Liver (tissue), 9 donors: ENCODE results near the gene SMYD4. TPM values are rescaled to one million over a fixed set of nuclear protein-coding genes. Genes with fewer than 3 reads are reported as not detected.

Experiments
- DNase-seq: peaks from one replicate; pipeline ENCODE4 v3.0.0-alpha.2; 2017; ENCODE audit warnings: low spot score
- H3K27ac ChIP-seq, 2 donors: one replicate each; pipeline ENCODE4 v1.7.0; 2013; ENCODE audit warnings: inconsistent platforms in 2 of 2, low read length in 2 of 2, control low read depth in 1 of 2, low read depth in 1 of 2, mild to moderate bottlenecking in 1 of 2
- H3K27me3 ChIP-seq, 4 donors: one replicate each; pipeline versions ENCODE4 v1.6.1 to v1.7.0; 2013; ENCODE audit warnings: low read length in 3 of 4, inconsistent platforms in 1 of 4, mild to moderate bottlenecking in 1 of 4, moderate library complexity in 1 of 4; ENCODE audit not compliant: control insufficient read depth in 4 of 4, insufficient read depth in 4 of 4
- H3K36me3 ChIP-seq, 4 donors: one replicate each; pipeline versions ENCODE4 v1.6.1 to v1.7.0; 2013; ENCODE audit warnings: low read length in 3 of 4, mild to moderate bottlenecking in 3 of 4, low read depth in 1 of 4, moderate library complexity in 1 of 4; ENCODE audit not compliant: control insufficient read depth in 4 of 4, insufficient read depth in 3 of 4
- H3K4me1 ChIP-seq, 4 donors: one replicate each; pipeline versions ENCODE4 v1.6.1 to v1.7.0; 2013; ENCODE audit warnings: low read length in 3 of 4, mild to moderate bottlenecking in 3 of 4, moderate library complexity in 1 of 4; ENCODE audit not compliant: control insufficient read depth in 4 of 4, insufficient read depth in 4 of 4
- H3K4me3 ChIP-seq, 3 donors: one replicate each; pipeline versions ENCODE4 v1.6.1 to v1.7.0; 2013; ENCODE audit warnings: low read length in 3 of 3, control low read depth in 1 of 3, low read depth in 1 of 3, mild to moderate bottlenecking in 1 of 3
- H3K9ac ChIP-seq, 2 donors: one replicate each; pipeline ENCODE4 v1.7.0; 2013; ENCODE audit warnings: low read length in 2 of 2, mild to moderate bottlenecking in 2 of 2, moderate library complexity in 2 of 2, control low read depth in 1 of 2, low read depth in 1 of 2
- H3K9me3 ChIP-seq, 4 donors: one replicate each; pipeline versions ENCODE4 v1.6.1 to v1.7.0; 2013; ENCODE audit warnings: low read length in 3 of 4; ENCODE audit not compliant: control insufficient read depth in 4 of 4
- CTCF ChIP-seq: fragments of 150-350 bp; IDR thresholded peaks from 2 replicates; pipeline ENCODE4 v1.5.1; 2017; ENCODE audit warnings: improper control_type of control experiment, low read depth, low read length; ENCODE audit not compliant: missing input control
- EGR1 ChIP-seq, 2 donors: IDR thresholded peaks; 2 replicates each; pipeline ENCODE4 v1.6.1; 2016 to 2018; ENCODE audit warnings: antibody characterized with exemption in 2 of 2, low read depth in 2 of 2
- FOXA1 ChIP-seq: IDR thresholded peaks from 2 replicates; pipeline ENCODE4 v1.6.1; 2016; ENCODE audit warnings: antibody characterized with exemption
- FOXA2 ChIP-seq: IDR thresholded peaks from 2 replicates; pipeline ENCODE4 v1.6.1; 2016; ENCODE audit warnings: antibody characterized with exemption
- GABPA ChIP-seq, 2 donors: IDR thresholded peaks in 1 of 2; conservative IDR thresholded peaks in 1 of 2; 2 replicates each; pipeline ENCODE4 v1.6.1; 2016; ENCODE audit warnings: antibody characterized with exemption in 2 of 2, mild to moderate bottlenecking in 1 of 2, moderate library complexity in 1 of 2
- HNF4A ChIP-seq, 2 donors: conservative IDR thresholded peaks; 2 replicates each; pipeline ENCODE4 v1.6.1; 2016; ENCODE audit warnings: antibody characterized with exemption in 2 of 2, mild to moderate bottlenecking in 2 of 2
- HNF4G ChIP-seq: IDR thresholded peaks from 2 replicates; pipeline ENCODE4 v1.6.1; 2016; ENCODE audit warnings: antibody characterized with exemption
- NR2F2 ChIP-seq: IDR thresholded peaks from 2 replicates; pipeline ENCODE4 v1.6.1; 2016; ENCODE audit warnings: antibody characterized with exemption
- RAD21 ChIP-seq, 2 donors: IDR thresholded peaks; 2 replicates each; pipeline ENCODE4 v1.6.1; 2016; ENCODE audit warnings: antibody characterized with exemption in 2 of 2, mild to moderate bottlenecking in 2 of 2
- RXRA ChIP-seq, 2 donors: IDR thresholded peaks; 2 replicates each; pipeline ENCODE4 v1.6.1; 2017 to 2018; ENCODE audit warnings: antibody characterized with exemption in 2 of 2, mild to moderate bottlenecking in 1 of 2
- SP1 ChIP-seq: IDR thresholded peaks from 2 replicates; pipeline ENCODE4 v1.6.1; 2018; ENCODE audit warnings: antibody characterized with exemption, mild to moderate bottlenecking
- TAF1 ChIP-seq: conservative IDR thresholded peaks from 2 replicates; pipeline ENCODE4 v1.6.1; 2016; ENCODE audit warnings: antibody characterized with exemption, mild to moderate bottlenecking
- YY1 ChIP-seq: IDR thresholded peaks from 2 replicates; pipeline ENCODE4 v1.6.1; 2016; ENCODE audit warnings: antibody characterized with exemption, mild to moderate bottlenecking
- WGBS: extraction: QIAGEN DNeasy Blood & Tissue Kit; methylation state at CpG from one replicate; pipeline ENCODE4 v1.1.7; 2013; 5-methylcytosine and 5-hydroxymethylcytosine counted together
- polyA plus RNA-seq, 2 donors: library from polyadenylated mRNA; stranded (reverse) in 1 of 2; unstranded in 1 of 2; fragments of 200-250 nt in 1 of 2; fragments of >200 nt in 1 of 2; fragmentation: Nextera tagmentation in 1 of 2; extraction: Ambion mirVana in 1 of 2; gene quantifications; one replicate each; pipeline versions ENCODE4 v1.2.1 to v1.2.3, GENCODE V29; 2013 to 2015
- total RNA-seq, 2 donors: library from RNA; depleted of rRNA; stranded (reverse); fragments of >200 nt; gene quantifications; one replicate each; pipeline ENCODE4 v1.2.3, GENCODE V29; 2014
- TF ChIP-seq, protein P1 (sequence below): IDR thresholded peaks from 2 replicates; pipeline ENCODE4 v1.6.1; 2016; ENCODE audit warnings: antibody characterized with exemption, mild to moderate bottlenecking
- TF ChIP-seq, protein P2 (sequence below): IDR thresholded peaks from 2 replicates; pipeline ENCODE4 v1.6.1; 2016; ENCODE audit warnings: antibody characterized with exemption
- TF ChIP-seq, protein P3 (sequence below): IDR thresholded peaks from 2 replicates; pipeline ENCODE4 v1.6.1; 2016; ENCODE audit warnings: antibody characterized with exemption
- donor health status: healthy.
- donor health status: healthy.
- donor health status: healthy.
- donor health status: healthy.
- donor health status: healthy.

Gene SMYD4
- total and polyA plus RNA-seq, 4 donors, result 2.2 to 9.5 (median 5.2) TPM

GRCh38 chr17:1779571-1780131, 50.1 kb downstream of the SMYD4 start:
- no peaks in the 10 kb centered on the region for H3K27me3 ChIP-seq
- H3K27ac ChIP-seq, result peak overlapping the region; percentile 34 to 56
- peaks cover 0 to 16% (median 9%) of the 10 kb centered on the region in 4 donors for H3K4me1 ChIP-seq
- H3K36me3 ChIP-seq, result peaks cover 8 to 41% (median 28%) of the 10 kb centered on the region in 4 donors
- DNase-seq, result no peak
- TF ChIP-seq, protein P1, sequence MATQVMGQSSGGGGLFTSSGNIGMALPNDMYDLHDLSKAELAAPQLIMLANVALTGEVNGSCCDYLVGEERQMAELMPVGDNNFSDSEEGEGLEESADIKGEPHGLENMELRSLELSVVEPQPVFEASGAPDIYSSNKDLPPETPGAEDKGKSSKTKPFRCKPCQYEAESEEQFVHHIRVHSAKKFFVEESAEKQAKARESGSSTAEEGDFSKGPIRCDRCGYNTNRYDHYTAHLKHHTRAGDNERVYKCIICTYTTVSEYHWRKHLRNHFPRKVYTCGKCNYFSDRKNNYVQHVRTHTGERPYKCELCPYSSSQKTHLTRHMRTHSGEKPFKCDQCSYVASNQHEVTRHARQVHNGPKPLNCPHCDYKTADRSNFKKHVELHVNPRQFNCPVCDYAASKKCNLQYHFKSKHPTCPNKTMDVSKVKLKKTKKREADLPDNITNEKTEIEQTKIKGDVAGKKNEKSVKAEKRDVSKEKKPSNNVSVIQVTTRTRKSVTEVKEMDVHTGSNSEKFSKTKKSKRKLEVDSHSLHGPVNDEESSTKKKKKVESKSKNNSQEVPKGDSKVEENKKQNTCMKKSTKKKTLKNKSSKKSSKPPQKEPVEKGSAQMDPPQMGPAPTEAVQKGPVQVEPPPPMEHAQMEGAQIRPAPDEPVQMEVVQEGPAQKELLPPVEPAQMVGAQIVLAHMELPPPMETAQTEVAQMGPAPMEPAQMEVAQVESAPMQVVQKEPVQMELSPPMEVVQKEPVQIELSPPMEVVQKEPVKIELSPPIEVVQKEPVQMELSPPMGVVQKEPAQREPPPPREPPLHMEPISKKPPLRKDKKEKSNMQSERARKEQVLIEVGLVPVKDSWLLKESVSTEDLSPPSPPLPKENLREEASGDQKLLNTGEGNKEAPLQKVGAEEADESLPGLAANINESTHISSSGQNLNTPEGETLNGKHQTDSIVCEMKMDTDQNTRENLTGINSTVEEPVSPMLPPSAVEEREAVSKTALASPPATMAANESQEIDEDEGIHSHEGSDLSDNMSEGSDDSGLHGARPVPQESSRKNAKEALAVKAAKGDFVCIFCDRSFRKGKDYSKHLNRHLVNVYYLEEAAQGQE, result no peak
- no peak for TF ChIP-seq GABPA (IDR thresholded peaks at IDR 0.05 in 1 of 2, conservative IDR thresholded peaks at IDR 0.05 in 1 of 2)
- peak; percentile 33 for TF ChIP-seq NR2F2
- TF ChIP-seq, protein P2, sequence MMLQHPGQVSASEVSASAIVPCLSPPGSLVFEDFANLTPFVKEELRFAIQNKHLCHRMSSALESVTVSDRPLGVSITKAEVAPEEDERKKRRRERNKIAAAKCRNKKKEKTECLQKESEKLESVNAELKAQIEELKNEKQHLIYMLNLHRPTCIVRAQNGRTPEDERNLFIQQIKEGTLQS, result no peak
- peak; percentile 53 for TF ChIP-seq SP1
- WGBS, result 41% methylated on average over 8 of the region's 8 CpGs
- no peak overlapping the region for H3K4me3 ChIP-seq
- H3K9me3 ChIP-seq, result no peaks in the 10 kb centered on the region
- no peak overlapping the region for H3K9ac ChIP-seq

- H3K9me3 ChIP-seq, result no peaks in the 10 kb centered on the region
- DNase-seq, result no peak
- no peak for TF ChIP-seq FOXA2
- TF ChIP-seq, protein P3, sequence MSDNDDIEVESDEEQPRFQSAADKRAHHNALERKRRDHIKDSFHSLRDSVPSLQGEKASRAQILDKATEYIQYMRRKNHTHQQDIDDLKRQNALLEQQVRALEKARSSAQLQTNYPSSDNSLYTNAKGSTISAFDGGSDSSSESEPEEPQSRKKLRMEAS, result no peak
- no peak for TF ChIP-seq YY1
- no peak for TF ChIP-seq SP1
- no peak for TF ChIP-seq HNF4A (conservative IDR thresholded peaks at IDR 0.05)
- TF ChIP-seq, protein P2, result no peak
- no peak for TF ChIP-seq NR2F2
- TF ChIP-seq CTCF, result no peak
- no peak for TF ChIP-seq TAF1
- no peak for TF ChIP-seq RXRA (IDR thresholded peaks at IDR 0.05)
- TF ChIP-seq HNF4G, result no peak
- TF ChIP-seq RAD21 (IDR thresholded peaks at IDR 0.05), result no peak
- TF ChIP-seq GABPA (IDR thresholded peaks at IDR 0.05 in 1 of 2, conservative IDR thresholded peaks at IDR 0.05 in 1 of 2), result no peak
- no peak for TF ChIP-seq EGR1 (IDR thresholded peaks at IDR 0.05; ENCODE audit: low read depth in 2 of 2)
- TF ChIP-seq, protein P1, result no peak
- no peak for TF ChIP-seq FOXA1
- H3K4me1 ChIP-seq, result no peaks in the 10 kb centered on the region
- H3K4me3 ChIP-seq, result no peak overlapping the region
- no peak overlapping the region for H3K9ac ChIP-seq
- no peak overlapping the region for H3K27ac ChIP-seq
- WGBS, result 93% methylated on average over 7 of the region's 7 CpGs
- no peaks in the 10 kb centered on the region for H3K27me3 ChIP-seq
- peaks cover 10 to 47% (median 36%) of the 10 kb centered on the region in 4 donors for H3K36me3 ChIP-seq
These were observed 52.8 kb downstream of the SMYD4 start for GRCh38 chr17:1776857-1777256.
